Neuronal stem cell (in vitro differentiated cells): ENCODE results near the gene COL9A2.

Experiments used
- DNase-seq: peaks from one replicate; pipeline ENCODE4 v3.0.0-alpha.2; 2013; ENCODE audit warnings: low spot score
- H2AFZ ChIP-seq: one replicate; pipeline ENCODE4 v1.6.1; 2013; ENCODE audit warnings: mild to moderate bottlenecking, low read length, inconsistent platforms
- H2AK5ac ChIP-seq: 2 replicates; pipeline ENCODE4 v1.6.1; 2013; ENCODE audit warnings: low read depth, mild to moderate bottlenecking, inconsistent platforms, low read length, moderate library complexity, mixed read lengths
- H2BK120ac ChIP-seq: 2 replicates; pipeline ENCODE4 v1.6.1; 2013; ENCODE audit warnings: low read depth, mild to moderate bottlenecking, inconsistent platforms, low read length, moderate library complexity, mixed read lengths
- H2BK12ac ChIP-seq: one replicate; pipeline ENCODE4 v1.6.1; 2013; ENCODE audit warnings: low read length, inconsistent platforms
- H2BK15ac ChIP-seq: 2 replicates; pipeline ENCODE4 v1.6.1; 2013; ENCODE audit warnings: mild to moderate bottlenecking, low read length, inconsistent platforms, mixed read lengths
- H2BK5ac ChIP-seq: one replicate; pipeline ENCODE4 v1.6.1; 2013; ENCODE audit warnings: inconsistent platforms, mild to moderate bottlenecking, low read length, moderate library complexity
- H3K14ac ChIP-seq: one replicate; pipeline ENCODE4 v1.6.1; 2013; ENCODE audit warnings: low read length, inconsistent platforms
- H3K18ac ChIP-seq: 2 replicates; pipeline ENCODE4 v1.6.1; 2013; ENCODE audit warnings: low read length, inconsistent platforms
- H3K23ac ChIP-seq: 2 replicates; pipeline ENCODE4 v1.6.1; 2013; ENCODE audit warnings: low read depth, mild to moderate bottlenecking, mixed read lengths, low read length, inconsistent platforms; ENCODE audit not compliant: poor library complexity
- H3K27ac ChIP-seq: replicated peaks from 3 replicates; pipeline ENCODE4 v1.5.1; 2013; ENCODE audit warnings: low read length, inconsistent platforms
- H3K27me3 ChIP-seq, 3 experiments: 2 replicates each; pipeline ENCODE4 v1.6.1; 2013; ENCODE audit warnings: low read length in 3 of 3, mild to moderate bottlenecking in 2 of 3, inconsistent platforms in 1 of 3, low read depth in 1 of 3, mixed read lengths in 1 of 3, moderate library complexity in 1 of 3; ENCODE audit not compliant: control insufficient read depth in 3 of 3, insufficient read depth in 3 of 3
- H3K36me3 ChIP-seq, 2 donors: replicated peaks in 1 of 2; 2 replicates each; pipeline ENCODE4 v1.6.1; 2013; ENCODE audit warnings: low read length in 2 of 2; ENCODE audit not compliant: control insufficient read depth in 2 of 2, insufficient read depth in 2 of 2
- H3K4ac ChIP-seq: 2 replicates; pipeline ENCODE4 v1.6.1; 2013; ENCODE audit warnings: inconsistent platforms, mild to moderate bottlenecking, low read length, moderate library complexity
- H3K4me1 ChIP-seq, 2 donors: 1 replicate in 1 of 2; 2 replicates in 1 of 2; pipeline ENCODE4 v1.6.1; 2013; ENCODE audit warnings: low read length in 2 of 2, low read depth in 1 of 2; ENCODE audit not compliant: control insufficient read depth in 2 of 2, insufficient read depth in 1 of 2
- H3K4me2 ChIP-seq: one replicate; pipeline ENCODE4 v1.6.1; 2013; ENCODE audit warnings: mild to moderate bottlenecking, low read length, inconsistent platforms; ENCODE audit not compliant: insufficient read depth, poor library complexity, severe bottlenecking
- H3K4me3 ChIP-seq, 2 donors: 2 replicates each; pipeline ENCODE4 v1.5.1; 2013; ENCODE audit warnings: low read length in 2 of 2, mild to moderate bottlenecking in 2 of 2, inconsistent platforms in 1 of 2, moderate library complexity in 1 of 2
- H3K79me1 ChIP-seq: one replicate; pipeline ENCODE4 v1.6.1; 2013; ENCODE audit warnings: low read depth, mild to moderate bottlenecking, inconsistent platforms, low read length, moderate library complexity
- H3K9ac ChIP-seq: one replicate; pipeline ENCODE4 v1.6.1; 2013; ENCODE audit warnings: mild to moderate bottlenecking, low read depth, low read length, inconsistent platforms; ENCODE audit not compliant: poor library complexity
- H3K9me3 ChIP-seq, 2 donors: replicated peaks in 1 of 2; 2 replicates each; pipeline versions ENCODE3 to v1.6.1; 2013; ENCODE audit warnings: low read length in 2 of 2, mild to moderate bottlenecking in 2 of 2, inconsistent platforms in 1 of 2, low read depth in 1 of 2, mixed read lengths in 1 of 2, moderate library complexity in 1 of 2; ENCODE audit not compliant: control insufficient read depth in 2 of 2, insufficient read depth in 1 of 2
- H4K8ac ChIP-seq: one replicate; pipeline ENCODE4 v1.6.1; 2013; ENCODE audit warnings: low read depth, mild to moderate bottlenecking, inconsistent platforms, low read length, moderate library complexity
- H4K91ac ChIP-seq: one replicate; pipeline ENCODE4 v1.6.1; 2013; ENCODE audit warnings: low read length, low read depth, mild to moderate bottlenecking, inconsistent platforms; ENCODE audit not compliant: poor library complexity
- WGBS, 2 donors: extraction: QIAGEN DNeasy Blood & Tissue Kit; methylation state at CpG; one replicate each; pipeline ENCODE4 v1.1.7; 2013; ENCODE audit warnings: missing lambda C conversion rate in 2 of 2, mixed read lengths in 1 of 2; ENCODE audit not compliant: insufficient read length in 2 of 2, insufficient replicate concordance in 1 of 2; ENCODE audit errors: extremely low coverage in 2 of 2; 5-methylcytosine and 5-hydroxymethylcytosine counted together

COL9A2 gene

DNA sequence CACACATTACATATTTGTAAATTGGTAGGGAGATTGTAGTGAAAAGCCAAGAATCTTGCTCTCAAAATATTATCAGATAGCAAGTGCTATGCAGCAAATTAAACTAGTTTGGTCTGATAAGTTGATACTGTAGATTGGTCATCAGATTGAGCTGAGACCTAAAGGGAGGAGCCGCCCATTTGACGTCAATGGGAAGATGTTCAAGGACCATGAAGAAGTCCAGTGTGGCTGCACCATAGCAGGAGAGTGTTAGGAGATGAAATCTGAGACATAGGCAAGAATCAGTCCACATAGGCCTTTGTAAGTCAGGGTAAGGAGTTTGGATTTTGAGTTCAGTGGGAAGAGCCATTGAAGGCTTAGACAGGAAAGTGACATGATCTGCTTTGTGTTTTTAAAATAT lies 42.8 kb downstream of the COL9A2 start:
- H3K36me3 ChIP-seq: peaks cover 16 to 86% of the 10 kb centered on the region in 2 donors

DNA sequence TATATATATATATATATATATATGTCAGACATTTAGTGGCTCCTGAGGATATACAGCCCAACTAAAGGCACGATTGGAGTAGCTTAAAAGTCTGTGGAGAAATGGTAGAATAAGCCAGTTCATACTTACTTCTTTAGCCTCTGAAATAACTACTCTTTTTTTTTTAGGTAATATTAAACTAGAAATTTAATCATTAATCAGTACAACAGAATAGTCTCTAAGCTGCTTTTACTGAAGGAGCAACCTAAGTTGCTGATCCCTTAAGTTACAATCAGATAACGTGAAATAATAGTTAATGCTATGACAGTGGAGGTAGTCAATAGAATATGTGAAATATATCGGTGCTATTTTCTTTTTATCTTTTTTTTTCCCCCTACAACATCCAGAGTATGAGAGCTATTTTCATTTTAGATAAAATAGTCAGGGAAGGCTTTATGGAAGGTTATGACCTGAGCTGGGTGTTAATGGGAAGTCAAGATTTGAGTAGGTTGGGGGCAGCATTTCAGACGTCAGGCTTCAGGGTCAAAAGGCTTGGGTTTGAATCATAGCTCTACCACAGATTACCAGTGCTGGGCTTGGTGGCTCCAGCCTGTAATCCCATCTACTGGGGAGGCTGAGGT lies 43.4 kb downstream of the COL9A2 start:
- no peaks in the 10 kb centered on the region for H3K27me3 ChIP-seq
- H3K18ac ChIP-seq: no peak overlapping the region
- H3K4me3 ChIP-seq: no peak overlapping the region
- no peak overlapping the region for H3K23ac ChIP-seq
- H4K91ac ChIP-seq: no peak overlapping the region
- H3K4me1 ChIP-seq: no peaks in the 10 kb centered on the region
- no peak overlapping the region for H2BK12ac ChIP-seq
- no peak overlapping the region for H2AFZ ChIP-seq
- H3K27ac ChIP-seq: no peak overlapping the region
- H3K36me3 ChIP-seq: peaks cover 16 to 84% of the 10 kb centered on the region in 2 donors
- H3K9me3 ChIP-seq: no peaks in the 10 kb centered on the region
- no peak overlapping the region for H3K4me2 ChIP-seq
- H2AK5ac ChIP-seq: no peak overlapping the region
- H2BK5ac ChIP-seq: no peak overlapping the region
- no peak overlapping the region for H3K14ac ChIP-seq
- no CpG with 5 or more reads among the region's 4 CpGs for WGBS, 2 donors
- DNase-seq: no peak
- H3K79me1 ChIP-seq: no peaks in the 10 kb centered on the region
- H2BK15ac ChIP-seq: no peak overlapping the region
- no peak overlapping the region for H3K4ac ChIP-seq
- H2BK120ac ChIP-seq: no peak overlapping the region
- no peak overlapping the region for H4K8ac ChIP-seq
- no peak overlapping the region for H3K9ac ChIP-seq

More for the DNA sequence above, 42.8 kb downstream of the COL9A2 start:
- Histone ChIP-seq H3K4me3 (no peak overlapping the region), H3K14ac (no peak overlapping the region), H3K4ac (no peak overlapping the region), H2BK5ac (no peak overlapping the region), H3K79me1 (no peaks in the 10 kb centered on the region), H3K9ac (no peak overlapping the region), H2BK12ac (no peak overlapping the region), H3K18ac (no peak overlapping the region), H4K8ac (no peak overlapping the region), H3K27ac (no peak overlapping the region), H2BK15ac (no peak overlapping the region), H3K9me3 (no peaks in the 10 kb centered on the region), H2AFZ (no peak overlapping the region), H2AK5ac (no peak overlapping the region), H2BK120ac (no peak overlapping the region), H4K91ac (no peak overlapping the region), H3K4me2 (no peak overlapping the region), H3K27me3 (no peaks in the 10 kb centered on the region), H3K23ac (no peak overlapping the region), H3K4me1 (no peaks in the 10 kb centered on the region)
- WGBS, 2 donors: no CpG with 5 or more reads among the region's 2 CpGs
- DNase-seq: no peak

DNA sequence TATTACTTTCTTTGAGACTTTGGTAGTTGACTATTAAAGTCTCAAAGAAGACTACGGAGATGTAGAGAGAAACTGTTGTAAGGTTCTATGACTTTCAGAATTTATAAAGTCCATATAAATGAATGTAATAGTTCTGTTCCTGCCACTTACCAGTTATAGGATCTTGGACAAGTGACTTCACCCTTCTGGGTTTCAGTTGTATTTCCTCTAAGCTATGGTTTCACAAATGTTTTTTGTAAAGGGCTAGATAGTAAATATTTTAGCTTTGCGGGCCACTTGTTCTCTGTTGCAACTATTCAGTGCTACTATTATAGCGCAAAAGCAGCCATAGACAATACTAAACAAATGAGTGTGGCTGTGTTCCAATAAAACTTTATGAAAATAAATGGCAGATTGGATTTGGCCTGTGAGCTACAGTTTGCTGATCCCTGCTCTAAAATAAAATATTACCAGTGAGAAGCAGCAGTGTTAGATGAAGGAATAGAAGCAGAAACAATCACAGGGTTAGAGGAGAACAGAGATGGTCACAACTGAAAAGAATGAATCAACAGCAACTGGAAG lies 44.4 kb downstream of the COL9A2 start:
- H3K4me3 ChIP-seq: no peak overlapping the region
- H2BK15ac ChIP-seq: no peak overlapping the region
- H3K9me3 ChIP-seq: no peaks in the 10 kb centered on the region
- no peak overlapping the region for H4K91ac ChIP-seq
- H3K23ac ChIP-seq: no peak overlapping the region
- H3K18ac ChIP-seq: no peak overlapping the region
- H3K79me1 ChIP-seq: no peaks in the 10 kb centered on the region
- no peak overlapping the region for H2BK120ac ChIP-seq
- no peak overlapping the region for H3K4me2 ChIP-seq
- no peak overlapping the region for H3K9ac ChIP-seq
- H4K8ac ChIP-seq: no peak overlapping the region
- H3K14ac ChIP-seq: no peak overlapping the region
- no CpG with 5 or more reads among the region's 3 CpGs for WGBS, 2 donors
- H2BK5ac ChIP-seq: no peak overlapping the region
- no peak for DNase-seq
- H2AFZ ChIP-seq: no peak overlapping the region
- no peak overlapping the region for H2AK5ac ChIP-seq
- H3K27me3 ChIP-seq: no peaks in the 10 kb centered on the region
- no peak overlapping the region for H3K4ac ChIP-seq
- H3K4me1 ChIP-seq: no peaks in the 10 kb centered on the region
- H3K27ac ChIP-seq: no peak overlapping the region
- peaks cover 17 to 87% of the 10 kb centered on the region in 2 donors for H3K36me3 ChIP-seq
- no peak overlapping the region for H2BK12ac ChIP-seq

DNA sequence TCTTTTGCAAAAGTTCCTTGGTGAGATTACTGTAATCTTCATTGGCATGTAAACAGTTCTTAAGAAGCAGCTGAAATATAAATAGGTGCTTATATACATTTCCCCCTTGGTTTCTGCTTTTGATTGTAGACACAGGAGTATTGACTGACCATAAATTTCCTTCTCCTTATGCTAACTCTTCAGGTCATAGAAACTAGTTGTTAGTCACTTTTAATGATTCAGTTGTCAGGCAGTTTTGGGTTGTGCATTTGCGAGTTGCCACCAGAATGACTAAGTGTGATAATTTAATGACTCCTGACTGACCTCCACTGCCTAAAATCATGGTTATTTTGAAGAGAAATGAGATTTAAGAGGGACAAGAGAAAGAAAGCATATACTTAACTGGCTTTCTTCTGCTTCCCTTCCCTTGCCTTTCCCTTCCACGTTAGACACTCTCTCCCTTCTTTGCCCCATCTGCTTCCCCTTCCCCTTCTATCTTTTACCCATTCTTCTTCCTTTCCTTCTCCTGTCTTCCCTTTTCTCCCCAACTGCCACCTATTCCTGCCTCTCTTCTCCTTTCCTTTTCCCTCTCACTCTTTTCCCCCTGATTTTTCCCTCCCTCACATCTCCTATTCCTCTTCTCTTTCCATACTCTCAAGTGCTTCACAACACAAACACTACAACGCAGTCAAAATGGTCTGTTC lies 46.8 kb downstream of the COL9A2 start:
- no peaks in the 10 kb centered on the region for H3K4me1 ChIP-seq
- peaks cover 23 to 92% of the 10 kb centered on the region in 2 donors for H3K36me3 ChIP-seq
- H3K79me1 ChIP-seq: no peaks in the 10 kb centered on the region
- no peak overlapping the region for H2AFZ ChIP-seq
- H4K8ac ChIP-seq: no peak overlapping the region
- no peak overlapping the region for H2BK120ac ChIP-seq
- no peak overlapping the region for H3K27ac ChIP-seq
- no peak overlapping the region for H3K4ac ChIP-seq
- no CpG with 5 or more reads among the region's 3 CpGs for WGBS, 2 donors
- H3K4me3 ChIP-seq: no peak overlapping the region
- no peak overlapping the region for H2BK12ac ChIP-seq
- H3K18ac ChIP-seq: no peak overlapping the region
- no peak for DNase-seq
- H3K9me3 ChIP-seq: no peaks in the 10 kb centered on the region
- no peak overlapping the region for H2BK15ac ChIP-seq
- H3K23ac ChIP-seq: no peak overlapping the region
- no peak overlapping the region for H3K4me2 ChIP-seq
- no peak overlapping the region for H2BK5ac ChIP-seq
- no peak overlapping the region for H3K14ac ChIP-seq
- no peak overlapping the region for H3K9ac ChIP-seq
- H3K27me3 ChIP-seq: no peaks in the 10 kb centered on the region
- no peak overlapping the region for H2AK5ac ChIP-seq
- no peak overlapping the region for H4K91ac ChIP-seq
